Stimulated activated CD4-positive, alpha-beta T cell treated with anti-CD3 and anti-CD28 coated beads, TNF-alpha, amount 100 ng/mL, for 1 hour (primary cell): ENCODE results near the gene FOXM1.
A peak's percentile ranks its signal among the peaks of the same experiment; 100 is the strongest.
"Not testable (repeated sequence)": the region's sequence is repeated elsewhere in the genome, so short reads cannot be mapped to it uniquely, and the experiment has no call there.

Source experiments
- DNase-seq, 3 donors: peaks; one replicate each; pipeline ENCODE4 v3.0.0-alpha.2; 2020; ENCODE audit warnings: low read depth in 3 of 3, low spot score in 1 of 3

The FOXM1 gene

DNA sequence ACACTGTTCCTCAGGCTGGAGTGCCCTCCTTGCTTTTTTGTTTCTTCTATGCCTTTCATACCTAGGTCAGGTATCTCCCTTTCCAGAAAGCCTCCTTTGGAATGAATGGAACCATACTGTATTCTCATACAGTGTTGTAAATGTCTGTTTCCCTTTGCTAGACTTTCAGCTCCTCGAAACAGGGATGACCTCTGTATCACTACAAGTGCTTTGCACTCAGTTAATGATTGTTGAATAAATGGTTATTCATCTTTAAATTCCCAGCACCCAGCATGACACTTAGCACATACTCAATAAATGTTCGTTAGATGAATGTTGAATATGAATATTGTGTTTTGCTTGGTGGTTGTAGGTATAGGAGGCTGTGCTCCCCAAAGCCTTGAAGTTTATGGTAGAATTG is 7.8 kb upstream of the FOXM1 start:
- no peak for DNase-seq

GRCh38 chr12:2879853-2880252 is 2.9 kb upstream of the FOXM1 start:
- no peak for DNase-seq

- DNase-seq, result no peak
These were observed 1.2 kb upstream of the FOXM1 start for GRCh38 chr12:2877953-2878732.

DNA sequence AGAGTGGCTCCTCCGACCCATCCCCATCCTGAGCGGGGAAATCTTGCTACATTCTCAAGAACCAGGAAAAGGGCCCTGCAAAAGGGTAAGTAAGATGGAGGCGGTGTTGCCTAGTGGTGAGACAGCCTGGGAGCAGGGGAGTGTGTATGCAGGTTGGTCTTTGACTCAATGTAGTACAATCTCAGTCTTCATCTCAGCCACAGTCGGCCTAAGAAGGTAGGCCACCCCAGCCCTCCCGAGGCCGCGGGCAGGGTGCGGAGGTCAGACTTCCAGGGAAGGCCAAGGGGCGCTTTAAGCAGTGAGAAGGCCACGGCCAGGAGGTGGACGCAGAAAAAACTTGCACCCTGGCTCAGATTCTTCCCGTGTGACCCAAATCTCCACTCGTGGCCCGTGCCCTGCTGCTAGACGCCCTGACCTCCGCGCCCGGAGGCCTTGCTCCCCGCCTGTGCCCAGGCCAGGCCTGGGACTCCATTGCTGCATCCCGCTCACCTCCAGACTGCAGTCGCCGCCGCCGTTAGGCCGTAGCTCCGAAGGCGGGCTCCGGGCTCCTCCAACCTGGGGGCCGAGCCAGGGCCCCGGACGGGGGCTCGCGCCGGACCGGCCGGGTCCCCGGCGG is 435 bp downstream of the FOXM1 start:
- no peak for DNase-seq

DNA sequence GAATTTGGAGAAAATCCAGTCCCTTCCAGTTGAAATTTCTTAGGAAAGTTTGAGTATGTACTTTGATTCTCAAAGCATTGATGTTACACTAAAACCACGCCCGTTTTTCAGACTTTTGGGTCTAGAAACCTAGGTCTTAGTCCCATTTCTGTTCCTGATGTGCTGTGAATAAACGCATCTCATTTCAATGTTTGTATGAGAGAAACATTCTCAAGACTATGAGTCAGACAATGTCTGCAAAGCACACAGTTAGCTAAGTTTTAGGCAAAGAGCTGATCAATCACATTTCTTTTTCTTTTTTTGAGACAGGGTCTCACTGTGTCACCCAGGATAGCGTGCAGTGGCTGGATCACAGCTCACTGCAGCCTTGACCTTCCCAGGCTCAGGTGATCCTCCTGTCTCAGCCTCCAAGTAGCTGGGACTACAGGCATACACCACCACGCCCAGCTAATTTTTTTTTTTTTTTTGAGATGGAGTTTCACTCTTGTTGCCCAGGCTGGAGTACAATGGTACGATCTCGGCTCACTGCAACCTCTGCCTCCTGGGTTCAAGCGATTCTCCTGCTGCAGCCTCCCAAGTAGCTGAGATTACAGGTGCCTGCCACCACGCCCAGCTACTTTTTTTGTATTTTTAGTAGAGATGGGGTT is 7.9 kb downstream of the FOXM1 start:
- DNase-seq, result not testable (repeated sequence)

DNA sequence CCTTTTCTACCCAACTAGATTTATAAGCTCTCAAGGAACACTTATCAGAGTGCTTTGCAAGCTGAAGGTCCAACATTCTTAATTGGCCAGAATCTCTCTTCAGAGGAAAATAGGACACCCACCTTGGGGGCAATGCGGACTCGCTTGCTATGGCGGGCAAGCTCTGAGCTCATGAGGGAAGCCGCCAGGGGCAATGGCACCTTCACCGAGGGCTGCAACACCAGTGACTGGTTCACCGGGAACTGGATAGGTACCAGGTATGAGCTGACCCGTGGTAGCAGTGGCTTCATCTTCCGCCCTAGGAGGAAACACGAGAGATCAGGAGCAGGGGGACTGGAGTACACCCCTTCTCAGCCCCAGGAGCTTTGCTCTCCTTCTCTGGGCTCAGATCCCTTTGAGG is 12.8 kb downstream of the FOXM1 start:
- no peak for DNase-seq

- not testable (repeated sequence) for DNase-seq
These were observed 13.6 kb downstream of the FOXM1 start for GRCh38 chr12:2863402-2863801.

DNA sequence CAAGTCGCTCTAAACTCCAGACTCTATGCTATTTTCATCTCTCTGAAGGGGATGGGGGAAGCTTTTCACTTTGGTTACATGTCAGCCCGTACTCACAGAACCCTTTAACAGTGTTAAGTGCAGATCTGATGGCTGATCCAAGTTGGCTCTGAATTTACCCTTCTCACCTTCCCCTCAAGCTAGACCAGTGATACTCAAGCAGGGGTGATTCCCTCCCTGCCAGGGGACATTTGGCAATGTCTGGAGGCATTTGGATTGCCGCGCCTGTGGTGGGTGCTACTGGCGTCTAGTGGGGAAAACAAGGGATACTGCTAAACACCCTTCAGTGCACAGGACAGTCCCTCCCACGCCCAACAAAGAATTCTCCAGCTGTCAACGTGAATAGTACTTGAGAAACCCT is 14.1 kb downstream of the FOXM1 start:
- no peak for DNase-seq

DNA sequence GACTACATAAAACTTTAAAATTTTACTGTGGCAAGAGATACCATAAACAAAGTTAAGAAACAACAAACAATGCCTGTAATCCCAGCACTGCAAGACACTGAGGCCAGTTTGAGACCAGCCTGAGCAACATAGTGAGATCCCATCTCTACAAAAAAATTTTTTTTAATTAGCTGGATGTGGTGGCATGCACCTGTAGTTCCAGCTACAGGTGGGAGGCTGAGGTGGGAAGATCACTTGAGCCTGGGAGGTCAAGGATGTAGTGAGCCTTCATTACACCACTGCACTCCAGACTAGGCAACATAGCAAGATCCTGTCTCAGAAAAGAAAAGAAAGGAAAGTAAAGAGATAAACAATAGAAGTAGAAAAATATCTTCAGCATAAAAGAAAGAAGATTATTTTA is 16.8 kb downstream of the FOXM1 start:
- DNase-seq, result no peak

- no peak for DNase-seq
These were observed 18.0 kb downstream of the FOXM1 start for GRCh38 chr12:2858944-2859421.

GRCh38 chr12:2858334-2858733 is 18.6 kb downstream of the FOXM1 start:
- no peak for DNase-seq

- no peak for DNase-seq
These were observed 19.4 kb downstream of the FOXM1 start for GRCh38 chr12:2857576-2857975.

- DNase-seq, result no peak
These were observed 19.9 kb downstream of the FOXM1 start, which contains the start of gene TEX52 for GRCh38 chr12:2857021-2857431. TEX52 (minus strand) TSS chr12:2857039; CDS start chr12:2857026, 13 bp downstream.

DNA sequence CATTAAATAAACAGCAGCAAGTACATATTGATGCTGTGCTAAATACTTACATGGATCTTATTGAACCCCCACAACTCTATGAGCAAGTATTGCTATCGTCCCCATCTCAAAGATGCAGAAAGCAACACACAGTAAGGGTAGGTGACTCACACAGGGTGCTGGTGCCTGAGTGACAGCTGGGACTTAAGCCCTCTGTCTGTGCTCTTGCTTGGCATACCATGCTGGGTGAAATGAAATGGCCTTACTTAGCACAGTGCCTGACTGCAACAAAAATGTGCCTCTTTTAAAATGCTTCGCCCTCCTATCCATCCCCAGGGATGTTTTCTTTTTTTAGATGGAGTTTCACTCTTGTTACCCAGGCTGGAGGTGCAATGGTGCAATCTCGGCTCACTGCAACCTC is 20.9 kb downstream of the FOXM1 start:
- no peak for DNase-seq

DNA sequence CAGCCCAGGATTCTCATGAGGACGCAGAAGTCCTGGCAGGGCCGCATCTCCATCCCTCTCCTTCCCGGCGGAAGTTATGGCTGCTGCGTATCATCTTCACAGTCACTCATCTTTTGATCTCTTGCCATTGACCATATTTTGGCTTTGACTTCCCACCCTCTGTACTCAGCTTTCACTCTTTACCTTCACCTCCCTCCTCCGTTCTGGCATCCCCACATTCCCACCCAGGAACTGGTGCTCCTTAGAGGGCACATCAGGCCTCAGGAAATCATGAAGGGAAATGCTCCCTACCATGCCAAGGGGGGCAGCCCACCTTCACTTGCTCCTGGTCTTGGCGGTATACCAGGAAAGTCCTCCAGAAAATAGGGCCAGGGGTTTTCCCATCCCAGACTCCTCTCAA is 21.4 kb downstream of the FOXM1 start:
- no peak for DNase-seq

GRCh38 chr12:2854669-2855453 is 22.1 kb downstream of the FOXM1 start:
- DNase-seq, result no peak

DNA sequence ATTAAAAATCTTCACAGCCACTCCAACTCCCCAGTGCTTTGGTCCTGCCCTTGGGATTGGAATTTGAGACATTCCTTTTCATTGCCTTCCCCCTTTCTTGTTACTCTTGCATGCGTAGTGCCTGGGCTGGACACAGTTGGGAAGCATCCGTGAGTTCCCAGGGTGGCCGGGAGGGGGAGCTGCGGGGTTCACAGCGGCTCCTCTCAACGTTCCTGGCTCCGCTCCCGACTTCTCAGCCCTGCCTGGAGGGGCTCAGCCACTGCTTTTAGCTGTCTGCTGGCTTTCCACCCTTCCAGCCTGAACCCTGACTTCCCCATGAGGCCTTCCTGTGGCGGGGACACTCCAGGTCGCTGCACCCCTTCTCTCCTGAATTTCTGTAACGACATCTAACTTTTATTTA is 23.3 kb downstream of the FOXM1 start:
- DNase-seq, result peak in 1 of 3 donors; percentile 41

GRCh38 chr12:2851931-2852330 is 25.0 kb downstream of the FOXM1 start:
- DNase-seq, result no peak

DNA sequence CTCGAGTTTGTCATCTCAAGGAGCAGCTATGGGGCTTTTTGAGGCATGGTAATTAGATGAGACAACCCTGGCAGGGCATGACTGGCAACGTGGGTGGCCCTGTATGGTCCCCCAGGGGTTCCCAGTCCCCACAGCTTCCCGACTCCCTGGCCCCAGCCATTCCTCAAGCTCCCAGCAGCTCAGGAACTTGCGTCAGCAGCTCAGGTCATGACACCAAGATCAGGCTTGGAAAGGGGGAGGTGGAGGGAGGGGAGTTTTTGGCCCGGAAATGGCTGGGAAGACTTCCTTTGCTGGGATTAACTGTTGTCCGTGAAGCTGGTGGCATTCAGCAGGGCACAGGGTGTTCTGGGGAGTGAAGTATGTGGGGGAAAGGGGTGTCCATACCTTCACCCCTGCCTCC is 31.7 kb downstream of the FOXM1 start:
- DNase-seq, result no peak

DNA sequence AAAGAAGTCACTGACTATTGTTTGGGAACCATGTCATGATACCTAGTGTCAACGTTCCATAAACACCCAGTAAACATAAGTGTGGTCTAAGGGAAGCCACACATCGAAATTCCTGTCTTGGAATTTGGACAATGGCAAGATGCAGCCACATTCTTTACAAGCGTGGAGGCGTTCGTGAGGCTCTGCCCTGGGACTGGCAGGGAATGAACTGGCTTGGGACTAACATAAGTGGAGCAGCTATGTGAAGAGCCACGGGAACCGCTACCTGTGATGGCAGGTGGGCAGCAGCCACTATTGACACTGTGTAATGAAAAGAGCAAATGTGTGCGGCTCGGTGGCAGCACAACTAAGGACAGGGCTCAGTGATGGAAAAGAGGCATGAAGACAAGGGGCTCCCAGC is 32.2 kb downstream of the FOXM1 start:
- DNase-seq, result no peak

GRCh38 chr12:2842948-2843347 is 34.0 kb downstream of the FOXM1 start:
- no peak for DNase-seq
